ENCODE measurements around the gene SNX8.

GRCh38 chr7:2289621-2290020, 24.6 kb downstream of the SNX8 start:
- TF ChIP-seq CTCF (IDR thresholded peaks at IDR 0.05; ENCODE audit: poor library complexity) (no peak), EZH2 (IDR thresholded peaks at IDR 0.05; ENCODE audit: borderline replicate concordance) (no peak)

Data from hepatocyte (in vitro differentiated cells).